SU-DHL-6 (cell line): ENCODE results near the gene SH3GLB2.

Source experiments
- CTCF ChIP-seq: fragments of 200-600 bp; sonication (generic); IDR thresholded peaks from one replicate; pipeline ENCODE4 v1.5.1; 2017; ENCODE audit warnings: antibody characterized with exemption, mild to moderate bottlenecking, low read length, moderate library complexity; ENCODE audit not compliant: insufficient read depth, poor library complexity, severe bottlenecking
- EZH2phosphoT487 ChIP-seq: fragments of 200-600 bp; sonication (generic), shearing (Covaris generic); conservative IDR thresholded peaks from 2 replicates; pipeline ENCODE4 v1.6.1; 2018; ENCODE audit warnings: mild to moderate bottlenecking, antibody characterized with exemption, low read length, moderate library complexity, mixed read lengths

GRCh38 chr9:129022037-129022436 lies 6.1 kb downstream of the SH3GLB2 start:
- TF ChIP-seq CTCF (no peak), EZH2phosphoT487 (no peak)
